DND-41 (cell line): ENCODE results near the gene GPR4.

Experiments
- ATAC-seq: fragments of 200-7000 bp; cut with Tn5 transposase; 3 replicates; pipeline ENCODE4 v1.9.1; 2021; ENCODE audit warnings: low read depth; ENCODE audit not compliant: insufficient read depth
- DNase-seq: peaks from one replicate; pipeline ENCODE4 v3.0.0-alpha.2; 2020
- H2AFZ ChIP-seq: 2 replicates; pipeline ENCODE4 v1.6.0; 2012; ENCODE audit warnings: low read depth, low read length
- H3K27ac ChIP-seq: 2 replicates; pipeline ENCODE4 v1.5.1; 2012; ENCODE audit warnings: low read length, inconsistent platforms
- H3K27me3 ChIP-seq: fragments of 200-600 bp; sonication (generic); 2 replicates; pipeline ENCODE4 v1.6.0; 2012; ENCODE audit warnings: low read length, mild to moderate bottlenecking, inconsistent platforms; ENCODE audit not compliant: insufficient read depth, poor library complexity
- H3K36me3 ChIP-seq: 2 replicates; pipeline ENCODE4 v1.5.1; 2012; ENCODE audit warnings: low read length, inconsistent platforms; ENCODE audit not compliant: insufficient read depth
- H3K4me1 ChIP-seq: 2 replicates; pipeline ENCODE4 v1.5.1; 2012; ENCODE audit warnings: mild to moderate bottlenecking, low read length; ENCODE audit not compliant: insufficient read depth
- H3K4me2 ChIP-seq: 2 replicates; pipeline ENCODE4 v1.6.0; 2012; ENCODE audit warnings: mild to moderate bottlenecking, moderate library complexity, low read length, inconsistent platforms; ENCODE audit not compliant: insufficient read depth
- H3K4me3 ChIP-seq, 2 experiments: fragments of 200-600 bp in 1 of 2; shearing (Covaris generic) in 1 of 2; 2 replicates each; pipeline ENCODE4 v1.5.1; 2012 to 2016; ENCODE audit warnings: inconsistent platforms in 2 of 2, low read length in 2 of 2, mild to moderate bottlenecking in 2 of 2, low read depth in 1 of 2, moderate library complexity in 1 of 2
- H3K79me2 ChIP-seq: 2 replicates; pipeline ENCODE4 v1.6.0; 2012; ENCODE audit warnings: low read length, inconsistent platforms; ENCODE audit not compliant: insufficient read depth
- H3K9ac ChIP-seq: 2 replicates; pipeline ENCODE4 v1.6.0; 2012; ENCODE audit warnings: low read depth, mild to moderate bottlenecking, inconsistent platforms, low read length, moderate library complexity
- H3K9me3 ChIP-seq: 2 replicates; pipeline ENCODE4 v1.5.1; 2012; ENCODE audit warnings: low read length, moderate library complexity, mild to moderate bottlenecking, inconsistent platforms; ENCODE audit not compliant: insufficient read depth, severe bottlenecking
- H4K20me1 ChIP-seq: 2 replicates; pipeline ENCODE4 v1.6.0; 2012; ENCODE audit warnings: low read length; ENCODE audit not compliant: insufficient read depth
- CTCF ChIP-seq: IDR thresholded peaks from 2 replicates; pipeline ENCODE4 v1.5.1; 2012; ENCODE audit warnings: borderline replicate concordance, low read length, moderate library complexity, mild to moderate bottlenecking; ENCODE audit not compliant: poor library complexity, severe bottlenecking; ENCODE audit errors: extremely low read depth
- EZH2 ChIP-seq: IDR thresholded peaks from 3 replicates; pipeline ENCODE4 v1.6.1; 2012; ENCODE audit warnings: borderline replicate concordance, low read depth, mild to moderate bottlenecking, moderate library complexity, low read length, inconsistent platforms; ENCODE audit not compliant: severe bottlenecking

GPR4 gene

GRCh38 chr19:45595814-45596213, 6.2 kb downstream of the GPR4 start:
- H3K36me3 ChIP-seq: no peaks in the 10 kb centered on the region
- no peak for DNase-seq
- no peak overlapping the region for H3K27ac ChIP-seq
- H2AFZ ChIP-seq: no peak overlapping the region
- no peaks in the 10 kb centered on the region for H3K79me2 ChIP-seq
- H3K27me3 ChIP-seq: peaks cover 37% of the 10 kb centered on the region
- no peaks in the 10 kb centered on the region for H3K9me3 ChIP-seq
- no peak overlapping the region for H3K9ac ChIP-seq
- no peak overlapping the region for H3K4me2 ChIP-seq
- H4K20me1 ChIP-seq: no peaks in the 10 kb centered on the region; the same call in none of the 2 replicates
- H3K4me1 ChIP-seq: no peaks in the 10 kb centered on the region
- no peak overlapping the region for H3K4me3 ChIP-seq
- no peak for ATAC-seq
- no peak for TF ChIP-seq EZH2
- TF ChIP-seq CTCF: no peak

- no peak for TF ChIP-seq EZH2
- no peak for TF ChIP-seq CTCF
- Histone ChIP-seq H4K20me1 (no peaks in the 10 kb centered on the region; the same call in none of the 2 replicates), H3K36me3 (no peaks in the 10 kb centered on the region), H3K9ac (no peak overlapping the region), H2AFZ (no peak overlapping the region), H3K9me3 (no peaks in the 10 kb centered on the region), H3K4me3 (no peak overlapping the region), H3K4me1 (no peaks in the 10 kb centered on the region), H3K79me2 (no peaks in the 10 kb centered on the region), H3K27ac (no peak overlapping the region), H3K27me3 (peaks cover 17% of the 10 kb centered on the region), H3K4me2 (no peak overlapping the region)
- ATAC-seq (no peak), DNase-seq (no peak)
Observed at GRCh38 chr19:45593520-45593919, 8.5 kb downstream of the GPR4 start.

GRCh38 chr19:45592366-45592765, 9.6 kb downstream of the GPR4 start:
- Histone ChIP-seq H3K4me2 (no peak overlapping the region), H3K9ac (no peak overlapping the region), H4K20me1 (no peaks in the 10 kb centered on the region), H3K4me3 (no peak overlapping the region), H3K27me3 (peaks cover 6% of the 10 kb centered on the region), H3K4me1 (no peaks in the 10 kb centered on the region), H3K36me3 (no peaks in the 10 kb centered on the region), H2AFZ (no peak overlapping the region), H3K27ac (no peak overlapping the region), H3K9me3 (no peaks in the 10 kb centered on the region), H3K79me2 (no peaks in the 10 kb centered on the region)
- no peak for TF ChIP-seq EZH2
- TF ChIP-seq CTCF: no peak
- ATAC-seq (no peak), DNase-seq (no peak)

GRCh38 chr19:45591638-45592005, 10.4 kb downstream of the GPR4 start:
- H4K20me1 ChIP-seq: no peaks in the 10 kb centered on the region
- no peak overlapping the region for H3K4me2 ChIP-seq
- H3K27ac ChIP-seq: no peak overlapping the region
- no peaks in the 10 kb centered on the region for H3K4me1 ChIP-seq
- H3K79me2 ChIP-seq: no peaks in the 10 kb centered on the region
- H3K27me3 ChIP-seq: peaks cover 1% of the 10 kb centered on the region
- no peak overlapping the region for H3K4me3 ChIP-seq
- H3K36me3 ChIP-seq: no peaks in the 10 kb centered on the region
- ATAC-seq: no peak
- H2AFZ ChIP-seq: no peak overlapping the region
- no peak for DNase-seq
- TF ChIP-seq CTCF (no peak), EZH2 (no peak)
- H3K9ac ChIP-seq: no peak overlapping the region
- H3K9me3 ChIP-seq: no peaks in the 10 kb centered on the region
